Astrocyte of the spinal cord (primary cell): ENCODE results near the gene SARS1.

ENCODE experiments used
- DNase-seq: peaks from one replicate; pipeline ENCODE4 v3.0.0; 2011; ENCODE audit warnings: low read depth, low spot score
- H3K4me3 ChIP-seq: 2 replicates; pipeline ENCODE4 v1.5.1; 2011; ENCODE audit warnings: low read depth, mild to moderate bottlenecking, low read length, moderate library complexity
- in situ Hi-C: cut with HindIII; loops from 2 replicates; pipeline ENCODE4 v1.10.0; 2017; ENCODE audit warnings: low sequenced_read_pairs
- TF ChIP-seq, protein P1 (sequence below): IDR thresholded peaks from 2 replicates; pipeline ENCODE4 v1.5.1; 2012; ENCODE audit warnings: low read depth, mild to moderate bottlenecking, low read length, inconsistent platforms

SARS1 gene

DNA sequence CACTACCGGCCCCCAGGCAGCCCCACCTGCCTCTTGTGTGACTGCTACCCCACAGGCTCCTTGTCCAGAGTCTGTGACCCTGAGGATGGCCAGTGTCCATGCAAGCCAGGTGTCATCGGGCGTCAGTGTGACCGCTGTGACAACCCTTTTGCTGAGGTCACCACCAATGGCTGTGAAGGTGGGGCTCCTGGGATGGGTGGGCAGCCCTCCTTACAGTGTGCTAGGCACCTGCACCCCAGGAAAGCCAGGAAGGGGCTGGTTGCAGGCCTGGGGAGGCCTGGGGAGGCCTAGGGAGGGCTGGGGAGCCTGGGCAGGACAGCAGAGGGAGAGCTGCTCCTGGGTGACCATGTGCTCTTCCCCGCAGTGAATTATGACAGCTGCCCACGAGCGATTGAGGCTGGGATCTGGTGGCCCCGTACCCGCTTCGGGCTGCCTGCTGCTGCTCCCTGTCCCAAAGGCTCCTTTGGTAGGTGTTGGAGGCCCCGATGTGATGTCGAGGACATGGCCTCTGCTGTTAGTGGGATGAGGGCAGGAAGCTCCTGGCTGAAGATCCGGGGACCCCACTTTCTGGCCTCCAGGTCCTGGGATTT lies 52.1 kb downstream of the SARS1 start:
- H3K4me3 ChIP-seq = no peak overlapping the region
- TF ChIP-seq, protein P1, sequence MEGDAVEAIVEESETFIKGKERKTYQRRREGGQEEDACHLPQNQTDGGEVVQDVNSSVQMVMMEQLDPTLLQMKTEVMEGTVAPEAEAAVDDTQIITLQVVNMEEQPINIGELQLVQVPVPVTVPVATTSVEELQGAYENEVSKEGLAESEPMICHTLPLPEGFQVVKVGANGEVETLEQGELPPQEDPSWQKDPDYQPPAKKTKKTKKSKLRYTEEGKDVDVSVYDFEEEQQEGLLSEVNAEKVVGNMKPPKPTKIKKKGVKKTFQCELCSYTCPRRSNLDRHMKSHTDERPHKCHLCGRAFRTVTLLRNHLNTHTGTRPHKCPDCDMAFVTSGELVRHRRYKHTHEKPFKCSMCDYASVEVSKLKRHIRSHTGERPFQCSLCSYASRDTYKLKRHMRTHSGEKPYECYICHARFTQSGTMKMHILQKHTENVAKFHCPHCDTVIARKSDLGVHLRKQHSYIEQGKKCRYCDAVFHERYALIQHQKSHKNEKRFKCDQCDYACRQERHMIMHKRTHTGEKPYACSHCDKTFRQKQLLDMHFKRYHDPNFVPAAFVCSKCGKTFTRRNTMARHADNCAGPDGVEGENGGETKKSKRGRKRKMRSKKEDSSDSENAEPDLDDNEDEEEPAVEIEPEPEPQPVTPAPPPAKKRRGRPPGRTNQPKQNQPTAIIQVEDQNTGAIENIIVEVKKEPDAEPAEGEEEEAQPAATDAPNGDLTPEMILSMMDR = no peak
- in situ Hi-C loops = no loop called here
- no peak for DNase-seq

DNA sequence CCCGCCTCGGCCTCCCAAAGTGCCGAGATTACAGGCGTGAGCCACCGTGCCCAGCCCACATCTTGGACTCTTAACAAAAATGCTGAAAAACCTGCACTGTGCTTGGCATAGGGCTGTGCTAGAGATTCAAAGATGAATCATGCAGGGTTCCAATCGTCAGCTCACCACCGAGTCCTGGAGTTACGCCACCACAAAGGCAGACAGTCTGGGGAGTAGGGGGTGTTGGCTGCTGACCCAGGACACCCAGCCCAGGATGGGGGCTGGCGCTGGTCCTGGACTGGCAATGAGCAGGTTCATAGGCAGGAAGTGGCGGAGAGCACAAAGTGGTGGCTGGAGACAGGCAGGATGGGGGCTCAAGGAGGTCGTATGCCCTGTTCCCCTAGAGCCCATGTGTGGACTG lies 53.2 kb downstream of the SARS1 start:
- H3K4me3 ChIP-seq = no peak overlapping the region
- TF ChIP-seq, protein P1 = no peak
- peak; percentile 84 for DNase-seq

GRCh38 chr1:109267743-109268300 lies 54.1 kb downstream of the SARS1 start:
- in situ Hi-C loops = no loop called here
- DNase-seq = no peak
- TF ChIP-seq, protein P1 = no peak
- no peak overlapping the region for H3K4me3 ChIP-seq

More for the DNA sequence above, 53.2 kb downstream of the SARS1 start:
- in situ Hi-C loops = no loop called here

GRCh38 chr1:109268431-109269211 lies 54.9 kb downstream of the SARS1 start:
- no peak for DNase-seq
- in situ Hi-C loops = no loop called here
- H3K4me3 ChIP-seq = no peak overlapping the region
- TF ChIP-seq, protein P1 = no peak

DNA sequence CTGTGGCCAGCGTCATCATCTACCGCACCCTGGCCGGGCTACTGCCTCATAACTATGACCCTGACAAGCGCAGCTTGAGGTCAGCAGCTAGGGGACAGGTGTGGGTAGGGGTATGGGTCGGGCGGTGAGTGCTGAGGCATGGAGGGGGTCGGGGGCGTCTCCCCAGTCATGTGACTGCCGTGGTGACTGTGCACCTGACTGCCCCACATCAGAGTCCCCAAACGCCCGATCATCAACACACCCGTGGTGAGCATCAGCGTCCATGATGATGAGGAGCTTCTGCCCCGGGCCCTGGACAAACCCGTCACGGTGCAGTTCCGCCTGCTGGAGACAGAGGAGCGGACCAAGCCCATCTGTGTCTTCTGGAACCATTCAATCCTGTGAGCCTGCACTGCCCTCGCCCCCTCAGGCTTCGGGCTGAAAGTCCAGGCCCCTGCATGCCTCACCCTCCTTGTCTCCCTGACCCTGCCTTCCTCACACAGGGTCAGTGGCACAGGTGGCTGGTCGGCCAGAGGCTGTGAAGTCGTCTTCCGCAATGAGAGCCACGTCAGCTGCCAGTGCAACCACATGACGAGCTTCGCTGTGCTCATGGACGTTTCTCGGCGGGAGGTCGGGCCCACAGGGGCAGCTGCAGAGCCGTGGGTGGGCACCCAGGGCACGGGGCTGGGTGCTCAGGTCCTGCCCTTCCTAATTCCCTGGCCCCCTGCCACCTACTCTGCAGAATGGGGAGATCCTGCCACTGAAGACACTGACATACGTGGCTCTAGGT lies 55.7 kb downstream of the SARS1 start:
- TF ChIP-seq, protein P1 = no peak
- in situ Hi-C loops = no loop called here
- no peak for DNase-seq
- no peak overlapping the region for H3K4me3 ChIP-seq

- in situ Hi-C loops = no loop called here
- TF ChIP-seq, protein P1 = no peak
- DNase-seq = no peak
- no peak overlapping the region for H3K4me3 ChIP-seq
Observed at GRCh38 chr1:109269981-109270622, 56.4 kb downstream of the SARS1 start.
